ENCODE measurements around the gene LYPD4.
"Not testable (repeated sequence)": the region's sequence is repeated elsewhere in the genome, so short reads cannot be mapped to it uniquely, and the experiment has no call there.

The LYPD4 gene

DNA sequence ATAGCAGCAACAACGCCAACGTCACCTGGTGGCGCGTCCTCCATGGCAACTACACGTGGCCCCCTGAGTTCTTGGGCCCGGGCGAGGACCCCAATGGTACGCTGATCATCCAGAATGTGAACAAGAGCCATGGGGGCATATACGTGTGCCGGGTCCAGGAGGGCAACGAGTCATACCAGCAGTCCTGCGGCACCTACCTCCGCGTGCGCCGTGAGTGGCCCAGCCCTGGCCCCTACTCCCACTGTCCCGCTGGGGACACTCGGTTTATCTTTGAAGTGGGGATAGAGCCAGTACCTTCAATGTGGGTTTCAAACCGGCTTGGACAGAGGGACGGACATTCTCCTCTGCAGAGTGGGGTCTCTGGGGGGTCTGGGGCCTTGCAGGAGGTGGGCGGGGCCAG lies 34.6 kb upstream of the LYPD4 start:
- TF ChIP-seq, protein P1, sequence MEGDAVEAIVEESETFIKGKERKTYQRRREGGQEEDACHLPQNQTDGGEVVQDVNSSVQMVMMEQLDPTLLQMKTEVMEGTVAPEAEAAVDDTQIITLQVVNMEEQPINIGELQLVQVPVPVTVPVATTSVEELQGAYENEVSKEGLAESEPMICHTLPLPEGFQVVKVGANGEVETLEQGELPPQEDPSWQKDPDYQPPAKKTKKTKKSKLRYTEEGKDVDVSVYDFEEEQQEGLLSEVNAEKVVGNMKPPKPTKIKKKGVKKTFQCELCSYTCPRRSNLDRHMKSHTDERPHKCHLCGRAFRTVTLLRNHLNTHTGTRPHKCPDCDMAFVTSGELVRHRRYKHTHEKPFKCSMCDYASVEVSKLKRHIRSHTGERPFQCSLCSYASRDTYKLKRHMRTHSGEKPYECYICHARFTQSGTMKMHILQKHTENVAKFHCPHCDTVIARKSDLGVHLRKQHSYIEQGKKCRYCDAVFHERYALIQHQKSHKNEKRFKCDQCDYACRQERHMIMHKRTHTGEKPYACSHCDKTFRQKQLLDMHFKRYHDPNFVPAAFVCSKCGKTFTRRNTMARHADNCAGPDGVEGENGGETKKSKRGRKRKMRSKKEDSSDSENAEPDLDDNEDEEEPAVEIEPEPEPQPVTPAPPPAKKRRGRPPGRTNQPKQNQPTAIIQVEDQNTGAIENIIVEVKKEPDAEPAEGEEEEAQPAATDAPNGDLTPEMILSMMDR (IDR thresholded peaks at IDR 0.05; ENCODE audit: extremely low read depth, missing control alignments), result no peak
- no peak for DNase-seq (ENCODE audit: low spot score)

DNA sequence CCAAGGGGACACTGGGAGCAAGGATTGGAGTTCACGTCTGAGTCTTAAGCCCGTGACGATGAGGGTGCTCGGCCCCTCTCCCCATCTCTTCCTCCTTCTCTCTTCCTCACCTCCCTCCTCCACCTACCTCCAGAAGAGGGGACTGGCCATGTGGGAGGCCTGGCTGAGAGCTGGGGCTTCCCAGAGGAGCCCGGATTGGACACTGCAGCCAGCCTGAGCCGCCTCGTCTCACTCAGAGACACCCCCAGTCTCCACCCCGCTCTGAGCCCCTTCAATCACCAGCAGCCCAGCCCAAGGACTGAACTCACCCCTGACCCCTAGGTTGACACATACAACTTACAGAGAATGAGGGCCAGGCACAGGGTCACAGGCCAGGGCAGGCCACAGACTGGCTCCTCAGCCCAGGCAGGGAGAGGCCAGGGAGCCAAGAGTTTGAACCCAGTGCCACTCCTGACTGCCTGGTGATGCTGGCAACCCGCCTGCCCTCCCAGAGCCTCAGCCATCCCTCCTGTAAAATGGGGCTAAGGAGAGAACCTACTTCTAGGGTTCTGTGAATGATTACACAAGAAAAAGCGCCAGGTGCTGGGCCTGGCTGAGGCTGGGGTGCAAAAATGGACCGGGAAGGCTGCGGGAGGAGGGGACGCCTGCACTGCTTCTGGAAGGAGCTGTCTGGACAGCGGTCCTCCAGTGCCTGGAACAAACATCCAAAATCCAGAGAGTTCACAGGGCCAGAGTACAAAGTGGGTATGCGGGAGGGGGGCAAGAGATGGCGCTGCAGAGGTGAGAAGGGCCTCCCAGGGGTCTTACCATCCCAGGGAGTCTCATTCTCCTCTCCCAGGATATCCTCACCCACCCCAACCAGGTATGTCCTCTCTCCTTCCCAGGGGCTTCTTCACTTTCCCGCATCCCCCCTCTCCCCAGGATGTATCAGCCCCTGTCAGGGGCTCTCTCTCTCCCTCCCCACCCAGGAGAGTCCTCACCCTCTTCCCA lies 33.7 kb upstream of the LYPD4 start:
- TF ChIP-seq, protein P1 (IDR thresholded peaks at IDR 0.05; ENCODE audit: extremely low read depth, missing control alignments), result no peak
- DNase-seq (ENCODE audit: low spot score), result peak; percentile 76

DNA sequence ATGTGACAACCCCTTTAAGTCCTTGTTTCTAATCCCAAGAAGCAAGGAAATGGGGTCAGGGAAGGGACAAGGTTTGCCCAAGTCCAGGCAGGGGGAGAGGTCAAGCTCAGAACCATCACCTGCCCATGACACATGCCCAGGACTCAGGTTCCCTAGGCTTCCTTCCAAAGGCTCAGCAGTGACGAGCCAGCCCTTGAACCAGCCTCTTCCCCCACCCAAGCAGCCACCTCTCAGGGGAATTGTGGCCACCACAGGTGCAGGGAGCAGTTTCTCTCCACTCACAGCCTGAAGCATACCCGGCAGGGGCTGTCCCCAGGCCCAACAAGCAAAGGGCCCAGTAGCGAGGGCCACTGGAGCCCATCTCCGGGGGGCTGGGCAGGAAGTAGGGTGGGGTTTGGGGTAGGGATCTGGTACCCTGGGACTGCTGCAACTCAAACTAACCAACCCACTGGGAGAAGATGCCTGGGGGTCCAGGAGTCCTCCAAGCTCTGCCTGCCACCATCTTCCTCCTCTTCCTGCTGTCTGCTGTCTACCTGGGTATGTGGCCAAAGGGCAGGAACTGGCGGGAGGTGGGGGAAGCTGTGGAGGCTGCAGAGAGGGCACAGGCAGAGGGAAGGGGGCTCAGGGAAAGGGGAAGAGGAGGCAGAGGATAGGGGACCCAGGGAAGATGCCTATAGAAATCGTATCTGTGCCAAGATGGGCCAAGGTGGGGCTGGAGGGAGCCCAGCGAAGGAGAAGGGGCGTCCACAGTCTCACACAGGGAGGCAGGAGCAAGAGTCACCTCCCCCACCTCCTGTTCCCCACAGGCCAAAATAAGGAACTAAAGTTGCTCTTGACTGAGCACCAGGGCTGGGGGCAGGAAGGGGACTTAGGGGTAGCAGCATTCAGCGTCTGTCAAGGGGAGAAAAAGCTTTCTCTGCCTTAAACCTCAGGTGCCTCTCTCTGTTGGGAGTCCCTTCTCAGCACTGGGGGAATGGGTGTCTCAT lies 32.7 kb upstream of the LYPD4 start, which contains the start of gene CD79A:
TSS of gene CD79A (plus strand) at position 433 of the 986 bp plus-strand sequence. CDS start at position 459, 26 bp downstream.
- peak; percentile 82 for DNase-seq (ENCODE audit: low spot score)
- TF ChIP-seq, protein P1 (IDR thresholded peaks at IDR 0.05; ENCODE audit: extremely low read depth, missing control alignments), result no peak

DNA sequence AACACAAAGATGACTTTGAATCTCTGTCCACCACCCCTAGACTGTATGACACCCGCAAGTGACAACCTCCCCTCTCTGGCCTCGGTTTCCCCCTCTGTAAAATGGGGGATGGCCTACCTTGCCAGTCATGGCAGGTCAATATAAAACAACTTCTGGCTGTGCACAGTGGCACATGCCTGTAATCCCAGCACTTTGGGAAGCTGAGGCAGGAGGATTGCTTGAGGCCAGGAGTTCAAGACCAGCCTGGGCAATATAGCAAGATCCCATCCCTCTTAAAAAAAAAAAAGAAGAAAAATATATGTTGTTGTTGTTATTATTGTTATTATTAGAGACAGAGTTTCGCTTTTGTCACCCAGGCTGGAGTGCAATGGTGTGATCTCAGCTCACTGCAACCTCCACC lies 31.5 kb upstream of the LYPD4 start:
- DNase-seq (ENCODE audit: low spot score), result not testable (repeated sequence)

DNA sequence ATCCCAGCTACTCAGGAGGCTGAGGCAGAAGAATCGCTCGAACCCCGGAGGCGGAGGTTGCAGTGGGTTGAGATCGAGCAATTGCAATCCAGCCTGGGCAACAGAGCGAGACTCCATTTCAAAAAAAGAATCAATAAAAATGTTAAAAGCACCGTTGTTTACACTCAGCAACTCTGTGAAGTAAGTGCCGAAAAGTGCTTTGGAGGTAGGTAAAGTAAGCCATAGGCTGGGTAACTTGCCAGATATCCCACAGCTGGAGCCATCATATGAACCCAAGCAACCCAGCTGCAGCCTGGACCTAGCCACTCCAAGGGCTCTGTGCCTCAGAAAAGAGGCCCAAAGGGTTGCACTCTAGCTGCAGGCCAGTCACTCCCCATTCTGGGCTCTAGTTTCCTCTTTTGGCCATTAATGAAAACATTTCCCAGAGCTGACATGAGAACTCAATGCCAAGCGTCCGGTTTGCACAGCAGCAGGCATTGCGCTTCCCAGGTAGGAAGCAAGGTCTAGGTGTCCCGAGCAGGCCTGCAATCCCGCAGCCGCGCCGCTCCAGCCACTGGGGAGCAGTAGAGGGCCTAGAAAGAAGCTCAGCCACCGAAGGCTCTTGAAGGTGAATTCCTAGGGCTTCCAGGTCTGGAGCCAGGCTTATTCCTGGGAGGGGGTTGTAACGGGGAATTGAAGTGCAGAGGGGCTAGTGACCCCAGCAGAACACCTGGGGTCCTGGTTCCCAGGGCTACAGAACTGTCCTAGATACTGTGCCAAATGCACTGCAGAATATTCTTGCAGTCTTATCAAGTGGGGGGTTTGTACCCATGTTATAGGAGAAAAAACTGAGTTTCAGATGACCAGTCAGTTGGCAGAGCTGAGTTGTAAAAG lies 28.5 kb upstream of the LYPD4 start:
- TF ChIP-seq, protein P1 (IDR thresholded peaks at IDR 0.05; ENCODE audit: extremely low read depth, missing control alignments), result peak; percentile 91
- DNase-seq (ENCODE audit: low spot score), result no peak

DNA sequence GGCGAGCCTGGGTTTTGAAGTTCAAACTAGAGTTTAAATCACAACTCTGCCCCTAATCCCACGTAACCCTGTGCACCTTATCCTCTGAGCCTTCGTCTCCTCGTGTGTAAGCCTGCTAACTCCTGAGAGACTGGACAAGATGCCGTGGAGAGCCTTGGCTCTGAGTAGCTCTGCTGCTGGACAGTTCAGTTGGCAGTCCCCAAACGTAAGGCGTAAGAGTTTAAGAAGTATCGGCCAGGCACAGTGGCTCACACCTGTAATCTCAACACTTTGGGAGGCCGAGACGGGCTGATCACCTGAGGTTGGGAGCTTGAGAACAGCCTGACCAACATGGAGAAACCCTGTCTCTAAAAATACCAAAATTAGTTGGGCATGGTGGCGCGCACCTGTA lies 27.9 kb upstream of the LYPD4 start:
- no peak for DNase-seq (ENCODE audit: low spot score)
- TF ChIP-seq, protein P1 (IDR thresholded peaks at IDR 0.05; ENCODE audit: extremely low read depth, missing control alignments), result no peak

All from GM20000 (cell line).